GM12875 (cell line): ENCODE results near the gene TRABD2B.

Experiments used
- H3K4me3 ChIP-seq: one replicate; pipeline ENCODE4 v1.5.1; 2011; ENCODE audit warnings: low read depth, low read length, control low read depth
- CTCF ChIP-seq: IDR thresholded peaks from 2 replicates; pipeline ENCODE4 v1.5.1; 2011; ENCODE audit warnings: low read depth, mild to moderate bottlenecking, control low read depth, inconsistent platforms, low read length, moderate library complexity, borderline replicate concordance; ENCODE audit not compliant: insufficient read depth

Gene TRABD2B

GRCh38 chr1:47778280-47778679 is 218.9 kb downstream of the TRABD2B start:
- no peak for TF ChIP-seq CTCF

GRCh38 chr1:47777322-47777721 is 219.9 kb downstream of the TRABD2B start:
- no peak for TF ChIP-seq CTCF
- no peak overlapping the region for H3K4me3 ChIP-seq

More at GRCh38 chr1:47778280-47778679, 218.9 kb downstream of the TRABD2B start:
- no peak overlapping the region for H3K4me3 ChIP-seq

DNA sequence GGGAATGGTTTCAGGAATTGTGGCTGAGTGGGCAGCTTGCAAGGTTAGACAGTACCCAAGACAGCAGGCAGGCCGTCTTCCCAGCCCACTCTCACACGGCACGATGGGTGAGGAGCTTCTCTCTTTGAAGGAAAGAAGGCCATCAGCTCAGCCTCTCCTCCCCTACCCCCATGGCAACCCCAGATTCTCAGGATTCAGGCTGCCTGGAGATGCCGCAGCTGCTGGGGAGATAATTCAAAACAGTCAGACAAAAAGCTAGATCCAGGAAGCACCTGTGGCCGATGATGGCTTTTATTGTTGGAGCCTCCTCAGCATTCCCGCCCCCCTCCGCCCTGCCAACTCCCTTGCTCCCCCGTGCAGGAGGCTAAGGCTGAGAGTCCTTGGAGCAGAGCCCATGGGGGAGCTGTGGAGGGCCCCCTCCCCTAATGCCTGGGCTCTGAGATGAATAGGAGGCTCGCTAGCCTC is 220.5 kb downstream of the TRABD2B start:
- TF ChIP-seq CTCF, result no peak
- no peak overlapping the region for H3K4me3 ChIP-seq

DNA sequence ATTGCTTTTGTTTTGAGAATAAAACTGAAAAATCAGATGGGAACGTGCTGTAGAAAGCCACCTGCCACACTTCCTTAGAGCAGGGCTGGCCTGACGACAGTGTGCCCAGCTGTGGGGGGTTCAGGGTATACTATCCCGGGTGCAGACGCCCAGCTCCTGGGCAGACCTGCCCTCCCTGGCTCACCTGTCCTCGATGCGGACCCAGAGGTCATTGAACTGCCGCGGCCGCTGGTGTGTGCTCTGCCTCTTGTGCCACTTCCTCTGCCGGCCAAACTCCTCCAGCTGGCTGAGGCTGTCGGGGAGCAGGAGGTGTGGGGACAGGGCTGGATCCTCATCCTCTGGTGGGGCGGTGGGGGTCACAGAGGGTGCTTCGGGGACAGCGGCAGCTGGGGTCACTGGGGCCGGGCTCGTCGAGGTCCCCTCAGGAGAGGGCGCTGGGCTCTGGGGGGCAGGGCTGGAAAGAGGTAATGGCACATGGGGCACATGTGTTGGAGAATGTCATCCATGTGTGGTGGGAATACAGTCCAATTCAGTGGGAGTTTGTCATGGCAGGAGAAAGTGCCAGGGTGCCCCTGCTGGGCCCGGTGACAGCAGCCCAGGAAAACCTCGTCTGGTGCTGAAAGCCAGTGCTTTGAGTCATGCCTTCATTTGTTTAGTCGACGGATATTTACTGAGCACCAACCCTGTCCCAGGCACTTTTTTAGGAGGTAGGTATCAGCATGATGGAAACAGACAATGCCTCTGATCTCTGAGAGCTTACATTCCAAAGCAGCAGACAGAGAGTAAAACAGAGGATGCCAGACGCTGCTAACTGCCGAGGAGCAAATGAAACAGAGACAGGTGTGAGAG is 222.0 kb downstream of the TRABD2B start:
- TF ChIP-seq CTCF, result no peak
- no peak overlapping the region for H3K4me3 ChIP-seq

DNA sequence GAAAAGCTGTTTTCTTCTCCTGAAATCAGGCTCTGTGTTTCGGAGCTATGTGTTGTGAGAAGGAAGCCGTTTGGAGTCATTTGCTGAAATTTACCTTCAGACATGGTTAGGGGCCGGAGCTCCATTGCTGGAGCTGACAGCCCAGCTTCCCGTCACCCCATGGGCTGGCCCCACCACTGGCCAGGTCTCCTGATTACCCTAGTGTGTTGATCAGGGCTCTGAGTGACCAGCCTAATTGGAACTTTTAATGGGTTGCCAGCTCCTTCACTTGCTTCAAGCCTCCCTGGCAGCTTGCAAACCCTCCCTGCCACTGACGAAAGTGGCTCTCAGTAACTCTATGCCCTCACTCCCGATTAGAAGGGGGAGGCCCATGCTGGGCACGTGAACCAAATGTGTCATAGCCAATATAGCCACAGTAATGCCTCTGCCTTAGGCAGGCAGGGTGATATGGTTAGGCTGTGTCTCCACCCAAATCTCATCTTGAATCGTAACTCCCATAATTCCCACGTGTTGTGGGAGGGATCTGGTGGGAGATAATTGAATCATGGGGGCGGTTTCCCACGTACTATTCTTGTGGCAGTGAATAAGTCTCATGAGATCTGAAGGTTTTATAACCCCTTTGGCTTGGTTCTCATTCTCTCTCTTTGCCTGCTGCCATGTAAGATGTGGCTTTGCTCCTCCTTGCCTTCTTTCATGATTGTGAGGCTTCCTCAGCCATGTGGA is 224.1 kb downstream of the TRABD2B start:
- no peak overlapping the region for H3K4me3 ChIP-seq
- TF ChIP-seq CTCF, result no peak

- H3K4me3 ChIP-seq, result no peak overlapping the region
- TF ChIP-seq CTCF, result no peak
Observed at GRCh38 chr1:47772281-47772680, 224.9 kb downstream of the TRABD2B start.

DNA sequence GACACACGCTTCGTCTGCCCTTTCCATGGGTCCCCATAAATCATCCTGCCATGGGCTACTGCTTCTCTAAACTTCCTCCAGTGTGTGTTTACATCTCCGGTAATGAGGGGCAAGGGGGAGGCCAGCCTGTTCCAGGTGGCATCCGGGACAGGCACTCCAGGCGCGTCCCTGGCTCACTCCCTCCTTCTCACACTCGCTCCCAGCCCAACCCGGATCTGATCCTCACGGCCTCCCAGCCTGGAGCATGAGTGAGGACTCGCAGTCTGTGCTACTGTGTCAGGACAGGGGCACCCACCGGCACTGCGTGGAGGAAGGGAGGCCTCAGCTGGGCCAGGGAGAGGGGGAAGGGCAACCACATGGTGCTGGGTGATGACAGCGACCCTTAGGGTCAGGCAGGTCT is 225.4 kb downstream of the TRABD2B start:
- TF ChIP-seq CTCF, result no peak
- no peak overlapping the region for H3K4me3 ChIP-seq
